Endothelial cell (in vitro differentiated cells): ENCODE measurements around the gene SH2D2A. TPM values are rescaled to one million over a fixed set of nuclear protein-coding genes. Genes with fewer than 3 reads are reported as not detected.

Source experiments
- DNase-seq: peaks from one replicate; pipeline ENCODE4 v3.0.0; 2021; ENCODE audit warnings: low spot score
- H3K27ac Mint-ChIP-seq: one replicate; pipeline ENCODE4 v1.8.0; 2021; ENCODE audit warnings: mixed read lengths, inconsistent platforms; ENCODE audit not compliant: unreplicated experiment
- H3K27me3 Mint-ChIP-seq: one replicate; pipeline ENCODE4 v1.8.0; 2021; ENCODE audit warnings: mild to moderate bottlenecking, moderate library complexity, mixed read lengths, inconsistent platforms; ENCODE audit not compliant: unreplicated experiment
- H3K36me3 Mint-ChIP-seq: one replicate; pipeline ENCODE4 v1.8.0; 2021; ENCODE audit warnings: mild to moderate bottlenecking, low read depth, mixed read lengths, inconsistent platforms; ENCODE audit not compliant: unreplicated experiment
- H3K4me1 Mint-ChIP-seq: one replicate; pipeline ENCODE4 v1.8.0; 2021; ENCODE audit warnings: mild to moderate bottlenecking, mixed read lengths, inconsistent platforms; ENCODE audit not compliant: unreplicated experiment
- H3K4me3 Mint-ChIP-seq: one replicate; pipeline ENCODE4 v1.8.0; 2021; ENCODE audit warnings: mild to moderate bottlenecking, mixed read lengths, inconsistent platforms; ENCODE audit not compliant: unreplicated experiment
- H3K9me3 Mint-ChIP-seq: one replicate; pipeline ENCODE4 v1.8.0; 2021; ENCODE audit warnings: mixed read lengths, inconsistent platforms; ENCODE audit not compliant: unreplicated experiment
- total RNA-seq: library from RNA; stranded (reverse); fragmentation: NEBNext Ultra II Directional; extraction: Animal tissue kit (Norgen Biotek cat#: 25700); gene quantifications from one replicate; pipeline ENCODE4 v1.2.1, GENCODE V29; 2021; ENCODE audit not compliant: unreplicated experiment
- TF ChIP-seq, protein P1 (sequence below): fragments of 200-600 bp; sonication (generic); IDR thresholded peaks from one replicate; pipeline ENCODE4 v1.5.0; 2021; ENCODE audit warnings: antibody characterized with exemption; ENCODE audit not compliant: unreplicated experiment

Gene SH2D2A
- total RNA-seq, 1 donor from 2014 or later, result not detected

DNA sequence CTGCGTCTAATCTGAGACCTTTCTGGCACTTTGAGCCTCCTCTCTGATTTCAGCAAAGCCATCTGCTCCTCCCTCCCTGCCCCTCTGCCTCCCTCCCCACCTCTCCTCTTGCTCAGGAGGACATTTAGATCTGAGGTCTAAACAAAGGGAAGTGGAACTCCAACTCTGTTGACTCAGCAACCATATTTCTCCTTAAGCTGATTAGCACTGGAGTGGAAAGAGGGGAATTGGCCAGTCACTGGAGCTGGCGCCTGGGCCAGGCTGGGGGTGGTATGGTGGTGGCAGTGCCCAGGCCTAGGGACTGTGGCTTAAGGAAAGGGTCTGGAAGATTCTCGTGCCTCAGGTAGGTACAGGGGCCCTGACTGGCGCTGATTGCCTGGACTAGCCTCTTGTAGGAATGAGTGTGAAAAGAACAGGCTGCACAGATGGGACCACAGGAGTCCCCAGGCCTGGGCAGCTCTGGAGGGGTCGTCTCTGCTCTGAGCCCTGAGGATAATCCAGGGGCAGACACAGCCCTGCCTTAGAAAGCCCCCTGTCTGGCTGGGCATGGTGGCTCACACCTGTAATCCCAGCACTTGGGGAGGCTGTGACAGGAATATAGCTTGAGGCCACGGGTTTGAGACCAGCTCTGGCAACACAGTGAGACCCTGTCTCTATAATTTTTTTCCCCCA, 11.9 kb downstream of the SH2D2A start:
- Mint-ChIP-seq H3K4me1 (peaks cover 18% of the 10 kb centered on the region), H3K9me3 (no peaks in the 10 kb centered on the region), H3K27me3 (peaks cover 6% of the 10 kb centered on the region), H3K4me3 (no peak overlapping the region), H3K36me3 (peaks cover 19% of the 10 kb centered on the region), H3K27ac (no peak overlapping the region)
- TF ChIP-seq, protein P1, sequence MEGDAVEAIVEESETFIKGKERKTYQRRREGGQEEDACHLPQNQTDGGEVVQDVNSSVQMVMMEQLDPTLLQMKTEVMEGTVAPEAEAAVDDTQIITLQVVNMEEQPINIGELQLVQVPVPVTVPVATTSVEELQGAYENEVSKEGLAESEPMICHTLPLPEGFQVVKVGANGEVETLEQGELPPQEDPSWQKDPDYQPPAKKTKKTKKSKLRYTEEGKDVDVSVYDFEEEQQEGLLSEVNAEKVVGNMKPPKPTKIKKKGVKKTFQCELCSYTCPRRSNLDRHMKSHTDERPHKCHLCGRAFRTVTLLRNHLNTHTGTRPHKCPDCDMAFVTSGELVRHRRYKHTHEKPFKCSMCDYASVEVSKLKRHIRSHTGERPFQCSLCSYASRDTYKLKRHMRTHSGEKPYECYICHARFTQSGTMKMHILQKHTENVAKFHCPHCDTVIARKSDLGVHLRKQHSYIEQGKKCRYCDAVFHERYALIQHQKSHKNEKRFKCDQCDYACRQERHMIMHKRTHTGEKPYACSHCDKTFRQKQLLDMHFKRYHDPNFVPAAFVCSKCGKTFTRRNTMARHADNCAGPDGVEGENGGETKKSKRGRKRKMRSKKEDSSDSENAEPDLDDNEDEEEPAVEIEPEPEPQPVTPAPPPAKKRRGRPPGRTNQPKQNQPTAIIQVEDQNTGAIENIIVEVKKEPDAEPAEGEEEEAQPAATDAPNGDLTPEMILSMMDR, result no peak
- no peak for DNase-seq

DNA sequence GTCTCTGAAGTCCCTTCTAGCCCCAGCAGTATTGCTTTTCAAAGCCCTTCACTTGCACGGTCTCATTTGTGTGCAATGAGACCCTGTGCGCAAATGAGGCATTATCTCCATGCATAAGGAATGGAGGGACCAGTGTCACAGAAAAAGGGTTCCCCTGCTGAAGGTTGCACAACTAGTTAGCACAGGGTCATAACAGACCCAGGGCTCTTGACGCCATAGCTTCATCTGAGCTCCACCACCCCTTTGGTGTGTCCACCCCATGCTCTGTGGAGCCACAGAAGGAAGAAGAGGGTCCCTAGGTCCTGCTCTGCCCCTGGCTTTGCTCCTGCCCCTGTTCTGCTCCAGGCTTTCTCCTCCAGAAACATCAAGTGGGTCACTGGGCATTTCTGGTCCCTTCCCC, 12.6 kb downstream of the SH2D2A start:
- no peak for DNase-seq
- Mint-ChIP-seq H3K27me3 (peaks cover 6% of the 10 kb centered on the region), H3K4me3 (no peak overlapping the region), H3K4me1 (peaks cover 18% of the 10 kb centered on the region), H3K9me3 (no peaks in the 10 kb centered on the region), H3K27ac (no peak overlapping the region), H3K36me3 (peaks cover 19% of the 10 kb centered on the region)
- TF ChIP-seq, protein P1, result no peak

DNA sequence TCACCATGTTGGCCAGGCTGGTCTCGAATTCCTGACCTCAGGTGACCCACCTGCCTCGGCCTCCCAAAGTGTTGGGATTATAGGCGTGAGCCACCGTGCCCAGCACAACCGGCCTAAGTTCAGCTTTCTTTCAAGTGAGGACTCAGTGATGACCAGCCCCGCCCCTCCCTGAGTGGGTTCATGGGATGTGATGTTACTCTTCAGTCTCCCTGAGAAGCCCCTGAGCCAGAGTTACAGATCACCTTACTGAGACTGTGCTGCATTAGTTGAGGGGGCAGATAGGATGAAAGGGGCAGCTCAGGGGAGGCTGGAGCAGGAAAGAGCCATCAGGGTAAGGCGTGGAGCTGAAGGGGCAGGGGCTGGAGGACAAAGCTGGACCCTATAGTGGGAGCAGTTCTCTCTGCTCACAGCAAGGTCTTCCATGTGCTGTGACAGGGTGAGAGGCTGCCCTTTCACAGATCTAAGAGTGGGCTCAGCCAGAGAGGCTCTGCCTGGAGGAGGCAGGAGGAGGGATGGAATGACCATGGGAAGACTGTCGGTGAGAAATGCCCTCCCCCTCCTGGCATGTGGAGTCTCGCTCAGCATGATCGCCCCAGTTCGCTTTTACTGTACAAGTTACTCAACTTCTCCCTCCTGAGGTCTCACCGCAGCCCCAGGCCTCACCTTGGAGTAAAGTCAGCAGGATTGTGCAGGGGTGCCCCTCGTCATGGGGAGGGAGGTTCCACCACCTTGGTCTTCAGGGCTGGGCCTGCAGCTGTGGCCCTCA, 13.4 kb downstream of the SH2D2A start:
- no peak overlapping the region for H3K27ac Mint-ChIP-seq
- H3K27me3 Mint-ChIP-seq, result peaks cover 6% of the 10 kb centered on the region
- no peak overlapping the region for H3K4me3 Mint-ChIP-seq

GRCh38 chr1:156802421-156802935, 14.2 kb downstream of the SH2D2A start:
- H3K36me3 Mint-ChIP-seq, result peaks cover 21% of the 10 kb centered on the region
- no peak overlapping the region for H3K27ac Mint-ChIP-seq
- H3K9me3 Mint-ChIP-seq, result no peaks in the 10 kb centered on the region
- H3K4me3 Mint-ChIP-seq, result peak overlapping the region; percentile 18
- peaks cover 18% of the 10 kb centered on the region for H3K4me1 Mint-ChIP-seq
- peaks cover 4% of the 10 kb centered on the region for H3K27me3 Mint-ChIP-seq
- TF ChIP-seq, protein P1, result no peak
- DNase-seq, result no peak

More for the DNA sequence above, 13.4 kb downstream of the SH2D2A start:
- H3K9me3 Mint-ChIP-seq, result no peaks in the 10 kb centered on the region
- DNase-seq, result no peak
- H3K4me1 Mint-ChIP-seq, result peaks cover 18% of the 10 kb centered on the region
- TF ChIP-seq, protein P1, result no peak
- H3K36me3 Mint-ChIP-seq, result peaks cover 19% of the 10 kb centered on the region
